Left ventricle myocardium inferior (tissue), 1 donor: ENCODE results near the gene URI1. TPM values are rescaled to one million over a fixed set of nuclear protein-coding genes. Genes with fewer than 3 reads are reported as not detected.

Experiments
- DNase-seq: peaks from one replicate; pipeline ENCODE4 v3.0.0-alpha.2; 2020
- H3K27ac ChIP-seq: fragments of 200-600 bp; replicated peaks from 2 replicates; pipeline ENCODE4 v1.8.0; 2021
- H3K27me3 ChIP-seq: fragments of 200-600 bp; 2 replicates; pipeline ENCODE4 v1.8.0; 2021; ENCODE audit warnings: low read depth
- H3K36me3 ChIP-seq: fragments of 200-600 bp; 2 replicates; pipeline ENCODE4 v1.8.0; 2021
- H3K4me1 ChIP-seq: fragments of 200-600 bp; 2 replicates; pipeline ENCODE4 v1.8.0; 2021
- H3K4me3 ChIP-seq: fragments of 200-600 bp; 2 replicates; pipeline ENCODE4 v1.8.0; 2021; ENCODE audit warnings: mild to moderate bottlenecking, moderate library complexity
- H3K9me3 ChIP-seq: fragments of 200-600 bp; replicated peaks from 2 replicates; pipeline ENCODE4 v1.8.0; 2021
- CTCF ChIP-seq: fragments of 200-600 bp; IDR thresholded peaks from 2 replicates; pipeline ENCODE4 v1.8.0; 2021; ENCODE audit warnings: antibody characterized with exemption, mild to moderate bottlenecking, borderline replicate concordance
- intact Hi-C: fragments of 100-400 bp; cut with micrococcal nuclease; formaldehyde crosslinking; loops from one replicate; pipeline ENCODE4 v1.11.0; 2022
- total RNA-seq: library from RNA; stranded (reverse); fragmentation: NEBNext Ultra II Directional; extraction: Animal tissue kit (Norgen Biotek cat#: 25700); gene quantifications from one replicate; pipeline ENCODE4 v1.2.1, GENCODE V29; 2021
- donor health status: DM: no; HTN: yes; CAD: no; lungs with severe emphysema.

The URI1 gene
- total RNA-seq, 1 donor from 2014 or later: 43.0 TPM

DNA sequence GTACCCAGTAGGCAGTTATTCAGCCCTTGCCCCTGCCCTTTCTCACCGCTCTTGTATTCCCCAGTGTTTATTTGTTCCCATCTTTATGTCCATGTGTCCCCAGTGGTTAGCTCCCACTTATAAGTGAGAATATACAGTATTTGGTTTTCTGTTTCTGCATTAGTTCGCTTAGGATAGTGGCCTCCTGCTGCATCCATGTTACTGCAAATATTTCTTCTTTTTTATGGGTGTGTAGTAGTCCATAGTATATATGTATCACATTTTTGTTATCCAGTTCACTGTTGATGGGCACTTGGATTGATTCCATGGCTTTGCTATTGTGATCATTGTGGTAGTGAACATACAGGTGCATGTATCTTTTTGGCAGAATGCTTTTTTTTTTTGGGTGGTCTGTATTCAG lies 32.7 kb downstream of the URI1 start:
- H3K4me3 ChIP-seq: no peak overlapping the region
- DNase-seq: no peak
- no peak for TF ChIP-seq CTCF
- peaks cover 38% of the 10 kb centered on the region for H3K4me1 ChIP-seq
- H3K27me3 ChIP-seq: no peaks in the 10 kb centered on the region
- H3K36me3 ChIP-seq: no peaks in the 10 kb centered on the region
- no peak overlapping the region for H3K27ac ChIP-seq
- intact Hi-C loops: no loop called here
- no peaks in the 10 kb centered on the region for H3K9me3 ChIP-seq

GRCh38 chr19:29976151-29976943 lies 34.3 kb downstream of the URI1 start:
- H3K27ac ChIP-seq: no peak overlapping the region
- no peaks in the 10 kb centered on the region for H3K27me3 ChIP-seq
- H3K4me3 ChIP-seq: no peak overlapping the region
- no peaks in the 10 kb centered on the region for H3K9me3 ChIP-seq
- no peak for DNase-seq
- H3K4me1 ChIP-seq: peaks cover 22% of the 10 kb centered on the region
- intact Hi-C loops: no loop called here
- TF ChIP-seq CTCF: no peak
- H3K36me3 ChIP-seq: no peaks in the 10 kb centered on the region

- intact Hi-C loops: no loop called here
- H3K9me3 ChIP-seq: no peaks in the 10 kb centered on the region
- TF ChIP-seq CTCF: no peak
Observed at GRCh38 chr19:29978080-29978479, 36.0 kb downstream of the URI1 start.

DNA sequence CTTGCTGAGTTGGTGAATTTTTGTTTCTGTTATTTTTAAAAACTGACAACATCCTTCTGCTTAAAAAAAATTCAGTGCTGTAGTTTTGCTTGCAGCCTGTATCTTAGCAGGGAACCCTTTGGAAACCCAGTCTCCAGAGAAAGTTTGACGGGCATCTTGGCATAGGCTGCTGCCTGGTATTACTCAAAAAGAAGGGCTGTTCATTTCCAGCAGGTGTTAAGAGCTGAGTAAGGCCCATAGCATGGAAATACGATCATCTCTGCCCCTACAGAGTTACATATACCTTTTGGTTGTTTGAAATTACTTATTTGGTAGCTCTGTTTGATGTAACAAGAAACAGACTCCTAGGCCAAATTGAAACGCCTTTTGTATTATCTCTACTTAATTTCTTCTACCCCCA lies 41.5 kb downstream of the URI1 start:
- no peak for DNase-seq
- H3K27ac ChIP-seq: no peak overlapping the region
- H3K4me3 ChIP-seq: no peak overlapping the region
- no peak for TF ChIP-seq CTCF
- H3K4me1 ChIP-seq: peaks cover 23% of the 10 kb centered on the region
- intact Hi-C loops: no loop called here
- H3K36me3 ChIP-seq: peaks cover 16% of the 10 kb centered on the region
- H3K9me3 ChIP-seq: no peaks in the 10 kb centered on the region
- no peaks in the 10 kb centered on the region for H3K27me3 ChIP-seq

More at GRCh38 chr19:29978080-29978479, 36.0 kb downstream of the URI1 start:
- no peaks in the 10 kb centered on the region for H3K36me3 ChIP-seq
- H3K4me1 ChIP-seq: peaks cover 29% of the 10 kb centered on the region
- no peak overlapping the region for H3K27ac ChIP-seq
- H3K27me3 ChIP-seq: no peaks in the 10 kb centered on the region
- no peak overlapping the region for H3K4me3 ChIP-seq
- no peak for DNase-seq

DNA sequence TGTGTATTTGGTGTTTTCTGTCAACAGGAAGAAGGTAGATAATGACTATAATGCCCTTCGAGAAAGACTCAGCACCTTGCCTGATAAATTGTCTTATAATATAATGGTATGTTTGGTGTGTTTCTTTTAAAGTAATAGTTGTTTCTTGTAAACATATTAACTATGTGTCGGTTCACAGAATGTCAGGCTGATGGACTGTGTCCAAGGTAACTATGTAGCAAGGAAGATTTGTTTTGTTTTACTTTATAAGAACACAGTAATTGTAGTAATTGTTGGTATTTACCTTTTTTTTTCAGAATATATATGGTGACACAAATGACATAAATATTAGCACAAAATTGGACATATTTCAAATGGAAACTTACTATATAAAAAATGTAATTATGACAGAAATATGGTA lies 43.2 kb downstream of the URI1 start:
- peaks cover 23% of the 10 kb centered on the region for H3K4me1 ChIP-seq
- intact Hi-C loops: no loop called here
- peaks cover 16% of the 10 kb centered on the region for H3K36me3 ChIP-seq
- no peak for TF ChIP-seq CTCF
- no peak overlapping the region for H3K4me3 ChIP-seq
- no peak for DNase-seq
- H3K27me3 ChIP-seq: no peaks in the 10 kb centered on the region
- no peak overlapping the region for H3K27ac ChIP-seq
- H3K9me3 ChIP-seq: no peaks in the 10 kb centered on the region
